ENCODE data around the gene CDH1. TPM values are rescaled to one million over a fixed set of nuclear protein-coding genes. Genes with fewer than 3 reads are reported as not detected.

CDH1 gene
- total RNA-seq, 2 experiments from 2014 or later: 0.31 to 0.49 TPM

DNA sequence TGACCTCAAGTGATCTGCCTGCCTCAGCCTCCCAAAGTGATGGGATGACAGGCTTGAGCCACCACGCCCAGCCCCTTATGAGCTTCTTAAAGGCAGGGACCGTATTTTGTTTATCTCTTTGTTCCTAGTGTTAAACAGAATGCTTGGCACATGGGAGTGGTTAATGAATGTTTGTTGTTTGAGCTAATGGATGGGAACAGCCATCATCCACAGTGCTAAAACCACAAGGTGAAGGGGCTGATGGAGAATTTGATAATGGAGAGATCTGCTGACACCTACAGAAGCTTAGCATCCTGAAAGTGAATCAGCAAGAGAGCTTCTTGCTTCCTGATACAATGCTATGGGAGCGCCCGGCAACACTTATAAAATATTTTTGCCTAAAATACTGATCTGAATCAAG lies 8.6 kb upstream of the CDH1 start:
- Histone ChIP-seq H3K9me3 (ENCODE audit: control insufficient read depth in 1 of 2, insufficient read depth in 1 of 2, low read length in 2 of 2) (no peaks in the 10 kb centered on the region), H3K4me3 (ENCODE audit: low read length) (no peak overlapping the region), H3K4me1 (ENCODE audit: insufficient read depth, low read length) (no peaks in the 10 kb centered on the region), H3K27me3 (ENCODE audit: control insufficient read depth in 1 of 2, insufficient read depth in 2 of 2, low read length in 2 of 2) (peaks cover 0 to 2% of the 10 kb centered on the region in 2 experiments), H3K36me3 (ENCODE audit: insufficient read depth, low read length) (no peaks in the 10 kb centered on the region), H3K27ac (ENCODE audit: low read depth in 1 of 2, low read length in 2 of 2) (no peak overlapping the region)
- no peak overlapping the region for H3K4me3 Mint-ChIP-seq
- ATAC-seq (ENCODE audit: poor library complexity) (no peak), DNase-seq (no peak)
- H3K27me3 Mint-ChIP-seq: peaks cover 24% of the 10 kb centered on the region
- ChIA-PET CTCF (interaction anchor here (0.5 kb wide), 1 partner anchor 14 kb away, joined by 3 read pairs; no protein-coding TSS in a partner anchor), POLR2A (no interaction called here)
- H3K9me3 Mint-ChIP-seq: no peaks in the 10 kb centered on the region
- H3K36me3 Mint-ChIP-seq (ENCODE audit: low read depth): no peaks in the 10 kb centered on the region
- TF ChIP-seq, protein P1, sequence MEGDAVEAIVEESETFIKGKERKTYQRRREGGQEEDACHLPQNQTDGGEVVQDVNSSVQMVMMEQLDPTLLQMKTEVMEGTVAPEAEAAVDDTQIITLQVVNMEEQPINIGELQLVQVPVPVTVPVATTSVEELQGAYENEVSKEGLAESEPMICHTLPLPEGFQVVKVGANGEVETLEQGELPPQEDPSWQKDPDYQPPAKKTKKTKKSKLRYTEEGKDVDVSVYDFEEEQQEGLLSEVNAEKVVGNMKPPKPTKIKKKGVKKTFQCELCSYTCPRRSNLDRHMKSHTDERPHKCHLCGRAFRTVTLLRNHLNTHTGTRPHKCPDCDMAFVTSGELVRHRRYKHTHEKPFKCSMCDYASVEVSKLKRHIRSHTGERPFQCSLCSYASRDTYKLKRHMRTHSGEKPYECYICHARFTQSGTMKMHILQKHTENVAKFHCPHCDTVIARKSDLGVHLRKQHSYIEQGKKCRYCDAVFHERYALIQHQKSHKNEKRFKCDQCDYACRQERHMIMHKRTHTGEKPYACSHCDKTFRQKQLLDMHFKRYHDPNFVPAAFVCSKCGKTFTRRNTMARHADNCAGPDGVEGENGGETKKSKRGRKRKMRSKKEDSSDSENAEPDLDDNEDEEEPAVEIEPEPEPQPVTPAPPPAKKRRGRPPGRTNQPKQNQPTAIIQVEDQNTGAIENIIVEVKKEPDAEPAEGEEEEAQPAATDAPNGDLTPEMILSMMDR (IDR thresholded peaks at IDR 0.05): no peak
- no peaks in the 10 kb centered on the region for H3K4me1 Mint-ChIP-seq (ENCODE audit: low read depth)
- intact Hi-C loops (cut with DNase I, micrococcal nuclease): no loop called here
- no peak overlapping the region for H3K27ac Mint-ChIP-seq

DNA sequence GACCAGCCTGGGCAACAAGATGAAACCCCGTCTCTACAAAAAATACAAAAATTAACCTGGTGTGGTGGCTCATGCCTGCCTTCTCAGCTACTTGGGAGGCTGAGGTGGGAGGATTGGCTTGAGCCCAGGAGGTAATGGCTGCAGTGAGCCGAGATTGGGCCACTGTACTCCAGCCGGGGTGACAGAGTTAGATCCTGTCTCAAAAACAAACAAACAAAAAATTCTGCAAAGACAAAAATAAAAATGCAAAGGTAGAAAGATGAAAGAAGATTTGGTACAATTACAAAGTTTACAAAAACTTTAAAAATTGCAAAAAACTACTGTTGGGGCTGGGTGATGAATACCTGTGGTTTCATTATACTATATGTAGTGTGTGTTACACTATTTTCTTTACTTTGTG lies 5.5 kb upstream of the CDH1 start:
- no peaks in the 10 kb centered on the region for H3K4me1 ChIP-seq (ENCODE audit: insufficient read depth, low read length)
- Mint-ChIP-seq H3K9me3 (no peaks in the 10 kb centered on the region), H3K27ac (no peak overlapping the region), H3K4me1 (ENCODE audit: low read depth) (peaks cover 1% of the 10 kb centered on the region), H3K27me3 (peaks cover 47% of the 10 kb centered on the region), H3K4me3 (no peak overlapping the region), H3K36me3 (ENCODE audit: low read depth) (no peaks in the 10 kb centered on the region)
- no peaks in the 10 kb centered on the region for H3K36me3 ChIP-seq (ENCODE audit: insufficient read depth, low read length)
- peaks cover 0 to 5% of the 10 kb centered on the region in 2 experiments for H3K9me3 ChIP-seq (ENCODE audit: control insufficient read depth in 1 of 2, insufficient read depth in 1 of 2, low read length in 2 of 2)
- CTCF ChIA-PET: no interaction called here
- POLR2A ChIA-PET: no interaction called here
- DNase-seq (no peak), ATAC-seq (ENCODE audit: poor library complexity) (no peak)
- TF ChIP-seq, protein P1 (IDR thresholded peaks at IDR 0.05): no peak
- intact Hi-C loops (cut with DNase I, micrococcal nuclease): no loop called here
- no peak overlapping the region for H3K27ac ChIP-seq (ENCODE audit: low read depth in 1 of 2, low read length in 2 of 2)
- H3K4me3 ChIP-seq (ENCODE audit: low read length): no peak overlapping the region
- H3K27me3 ChIP-seq (ENCODE audit: control insufficient read depth in 1 of 2, insufficient read depth in 2 of 2, low read length in 2 of 2): peaks cover 11 to 21% of the 10 kb centered on the region in 2 experiments

DNA sequence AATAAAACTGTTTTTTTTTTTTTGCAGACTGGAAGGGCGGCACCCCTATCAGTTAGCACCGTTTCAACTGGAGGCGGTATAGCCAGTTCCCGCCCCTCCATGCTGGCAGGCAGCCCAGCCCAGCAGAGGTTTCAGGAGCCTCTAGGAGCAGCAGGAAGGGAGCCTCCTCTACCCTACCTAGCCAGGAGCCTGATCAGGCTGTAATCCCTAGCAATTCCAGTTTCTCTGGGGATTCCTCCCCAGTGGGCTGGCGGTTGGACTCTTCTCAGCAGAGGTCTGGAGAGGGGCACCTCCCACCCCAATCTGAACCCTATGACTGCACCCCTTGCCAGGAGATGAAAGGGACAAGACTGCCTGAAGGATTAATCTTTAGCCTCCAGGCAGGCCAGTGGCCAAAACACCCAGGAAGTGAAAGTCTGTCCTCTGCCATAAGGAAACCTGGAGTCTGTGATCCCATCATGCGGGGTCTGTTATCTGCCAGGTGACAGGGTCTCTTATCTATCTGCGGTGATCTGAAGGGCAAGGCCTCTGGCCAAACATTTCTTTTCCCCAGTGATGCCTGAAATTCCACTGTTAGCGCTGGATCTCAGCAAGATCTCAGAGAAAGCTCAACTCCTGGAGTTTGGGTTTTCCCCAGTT lies 4.9 kb upstream of the CDH1 start:
- TF ChIP-seq, protein P1 (IDR thresholded peaks at IDR 0.05): no peak
- Histone ChIP-seq H3K4me3 (ENCODE audit: low read length) (no peak overlapping the region), H3K9me3 (ENCODE audit: control insufficient read depth in 1 of 2, insufficient read depth in 1 of 2, low read length in 2 of 2) (peaks cover 0 to 10% of the 10 kb centered on the region in 2 experiments), H3K36me3 (ENCODE audit: insufficient read depth, low read length) (no peaks in the 10 kb centered on the region), H3K4me1 (ENCODE audit: insufficient read depth, low read length) (peaks cover 4% of the 10 kb centered on the region), H3K27ac (ENCODE audit: low read depth in 1 of 2, low read length in 2 of 2) (no peak overlapping the region), H3K27me3 (ENCODE audit: control insufficient read depth in 1 of 2, insufficient read depth in 2 of 2, low read length in 2 of 2) (peaks cover 16 to 26% of the 10 kb centered on the region in 2 experiments)
- no peaks in the 10 kb centered on the region for H3K36me3 Mint-ChIP-seq (ENCODE audit: low read depth)
- no peaks in the 10 kb centered on the region for H3K9me3 Mint-ChIP-seq
- no peak overlapping the region for H3K27ac Mint-ChIP-seq
- ChIA-PET CTCF (interaction anchor here (0.6 kb wide), 1 partner anchor 16 kb away, joined by 3 read pairs; no protein-coding TSS in a partner anchor), POLR2A (no interaction called here)
- H3K4me3 Mint-ChIP-seq: no peak overlapping the region
- H3K27me3 Mint-ChIP-seq: peaks cover 51% of the 10 kb centered on the region
- no peak for ATAC-seq (ENCODE audit: poor library complexity)
- no peak for DNase-seq
- H3K4me1 Mint-ChIP-seq (ENCODE audit: low read depth): peaks cover 4% of the 10 kb centered on the region
- intact Hi-C loops (cut with DNase I, micrococcal nuclease): no loop called here
